ENCODE data around the gene PACRG. TPM values are rescaled to one million over a fixed set of nuclear protein-coding genes. Genes with fewer than 3 reads are reported as not detected.

PACRG gene
- polyA plus RNA-seq, 2 of the 4 experiments (the other 2 are of a cell fraction), result 0.14 to 0.30 TPM

DNA sequence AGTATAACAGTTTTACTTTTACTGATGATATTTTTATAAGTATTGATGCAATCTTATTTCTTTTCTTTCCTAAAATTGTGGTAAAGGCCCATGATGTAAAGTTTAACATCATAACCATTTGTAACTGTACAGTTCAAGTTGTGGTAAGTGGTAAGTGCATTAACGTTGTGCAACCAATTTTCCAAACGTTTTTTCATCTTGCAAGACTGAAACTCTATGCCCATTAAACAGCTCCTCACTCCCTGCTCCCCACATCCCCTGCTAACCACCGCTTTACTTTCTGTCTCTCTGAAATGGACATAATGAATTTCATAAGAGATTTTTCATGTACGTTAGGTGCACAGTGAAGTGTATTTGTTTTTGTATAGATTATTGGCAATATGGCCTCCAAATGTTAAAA lies 106.0 kb downstream of the PACRG start (continued):
- TF ChIP-seq, protein P1, sequence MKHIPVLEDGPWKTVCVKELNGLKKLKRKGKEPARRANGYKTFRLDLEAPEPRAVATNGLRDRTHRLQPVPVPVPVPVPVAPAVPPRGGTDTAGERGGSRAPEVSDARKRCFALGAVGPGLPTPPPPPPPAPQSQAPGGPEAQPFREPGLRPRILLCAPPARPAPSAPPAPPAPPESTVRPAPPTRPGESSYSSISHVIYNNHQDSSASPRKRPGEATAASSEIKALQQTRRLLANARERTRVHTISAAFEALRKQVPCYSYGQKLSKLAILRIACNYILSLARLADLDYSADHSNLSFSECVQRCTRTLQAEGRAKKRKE (CRISPR knock-in tag; IDR thresholded peaks at IDR 0.05; ENCODE audit: low read depth), result no peak

DNA sequence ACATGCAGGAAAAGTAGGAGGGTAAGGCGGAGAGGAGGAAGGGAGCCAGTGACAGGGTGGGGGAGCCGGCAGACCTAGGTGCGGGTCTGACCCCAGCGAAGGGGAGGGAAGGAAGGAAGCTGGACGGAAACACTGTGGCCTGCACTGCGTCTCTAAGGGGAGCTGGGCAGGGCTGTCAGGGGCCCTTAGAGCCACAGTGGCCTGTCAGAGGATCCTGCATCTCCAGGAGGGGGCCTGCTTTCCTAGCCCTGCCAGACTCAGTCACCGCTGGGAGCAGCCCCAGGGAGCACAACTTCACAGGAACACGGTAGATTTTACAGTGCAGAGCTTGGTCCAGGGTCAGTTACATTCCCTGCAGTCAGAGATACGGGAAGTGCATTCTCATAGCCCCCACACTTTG lies 118.2 kb downstream of the PACRG start:
- H3K27ac ChIP-seq, result no peak overlapping the region
- TF ChIP-seq, protein P2, sequence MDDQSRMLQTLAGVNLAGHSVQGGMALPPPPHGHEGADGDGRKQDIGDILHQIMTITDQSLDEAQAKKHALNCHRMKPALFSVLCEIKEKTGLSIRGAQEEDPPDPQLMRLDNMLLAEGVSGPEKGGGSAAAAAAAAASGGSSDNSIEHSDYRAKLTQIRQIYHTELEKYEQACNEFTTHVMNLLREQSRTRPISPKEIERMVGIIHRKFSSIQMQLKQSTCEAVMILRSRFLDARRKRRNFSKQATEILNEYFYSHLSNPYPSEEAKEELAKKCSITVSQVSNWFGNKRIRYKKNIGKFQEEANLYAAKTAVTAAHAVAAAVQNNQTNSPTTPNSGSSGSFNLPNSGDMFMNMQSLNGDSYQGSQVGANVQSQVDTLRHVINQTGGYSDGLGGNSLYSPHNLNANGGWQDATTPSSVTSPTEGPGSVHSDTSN (IDR thresholded peaks at IDR 0.05), result no peak
- TF ChIP-seq SREBF2 (IDR thresholded peaks at IDR 0.05), result no peak
- no peak for TF ChIP-seq TP53 (CRISPR knock-in tag; IDR thresholded peaks at IDR 0.05)
- no peak for TF ChIP-seq FOSL2 (IDR thresholded peaks at IDR 0.05)
- TF ChIP-seq FOSL2 (CRISPR knock-in tag; IDR thresholded peaks at IDR 0.05), result no peak
- no peak for TF ChIP-seq ZC3H11A (IDR thresholded peaks at IDR 0.05)
- no peak for TF ChIP-seq FOXS1 (CRISPR knock-in tag; IDR thresholded peaks at IDR 0.05)
- no peak for TF ChIP-seq ESRRA (IDR thresholded peaks at IDR 0.05; ENCODE audit: borderline replicate concordance, low read length)
- TF ChIP-seq, protein P1 (CRISPR knock-in tag; IDR thresholded peaks at IDR 0.05; ENCODE audit: low read depth), result no peak
- no peak for TF ChIP-seq RFX5 (IDR thresholded peaks at IDR 0.05)
- TF ChIP-seq POLR2A (IDR thresholded peaks at IDR 0.05; ENCODE audit: low read length), result no peak
- TF ChIP-seq CBX8 (IDR thresholded peaks at IDR 0.05), result no peak
- TF ChIP-seq, protein P3, sequence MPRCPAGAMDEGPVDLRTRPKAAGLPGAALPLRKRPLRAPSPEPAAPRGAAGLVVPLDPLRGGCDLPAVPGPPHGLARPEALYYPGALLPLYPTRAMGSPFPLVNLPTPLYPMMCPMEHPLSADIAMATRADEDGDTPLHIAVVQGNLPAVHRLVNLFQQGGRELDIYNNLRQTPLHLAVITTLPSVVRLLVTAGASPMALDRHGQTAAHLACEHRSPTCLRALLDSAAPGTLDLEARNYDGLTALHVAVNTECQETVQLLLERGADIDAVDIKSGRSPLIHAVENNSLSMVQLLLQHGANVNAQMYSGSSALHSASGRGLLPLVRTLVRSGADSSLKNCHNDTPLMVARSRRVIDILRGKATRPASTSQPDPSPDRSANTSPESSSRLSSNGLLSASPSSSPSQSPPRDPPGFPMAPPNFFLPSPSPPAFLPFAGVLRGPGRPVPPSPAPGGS (IDR thresholded peaks at IDR 0.05), result no peak
- no peak for TF ChIP-seq TFCP2L1 (CRISPR knock-in tag; IDR thresholded peaks at IDR 0.05)
- TF ChIP-seq HDAC2 (IDR thresholded peaks at IDR 0.05), result no peak
- TF ChIP-seq, protein P4, sequence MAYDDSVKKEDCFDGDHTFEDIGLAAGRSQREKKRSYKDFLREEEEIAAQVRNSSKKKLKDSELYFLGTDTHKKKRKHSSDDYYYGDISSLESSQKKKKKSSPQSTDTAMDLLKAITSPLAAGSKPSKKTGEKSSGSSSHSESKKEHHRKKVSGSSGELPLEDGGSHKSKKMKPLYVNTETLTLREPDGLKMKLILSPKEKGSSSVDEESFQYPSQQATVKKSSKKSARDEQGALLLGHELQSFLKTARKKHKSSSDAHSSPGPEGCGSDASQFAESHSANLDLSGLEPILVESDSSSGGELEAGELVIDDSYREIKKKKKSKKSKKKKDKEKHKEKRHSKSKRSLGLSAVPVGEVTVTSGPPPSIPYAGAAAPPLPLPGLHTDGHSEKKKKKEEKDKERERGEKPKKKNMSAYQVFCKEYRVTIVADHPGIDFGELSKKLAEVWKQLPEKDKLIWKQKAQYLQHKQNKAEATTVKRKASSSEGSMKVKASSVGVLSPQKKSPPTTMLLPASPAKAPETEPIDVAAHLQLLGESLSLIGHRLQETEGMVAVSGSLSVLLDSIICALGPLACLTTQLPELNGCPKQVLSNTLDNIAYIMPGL (CRISPR knock-in tag; IDR thresholded peaks at IDR 0.05; ENCODE audit: borderline replicate concordance), result no peak
- no peak for TF ChIP-seq MYC (IDR thresholded peaks at IDR 0.05; ENCODE audit: borderline replicate concordance, low read length)
- WGBS (ENCODE audit: missing lambda C conversion rate), result 60% methylated on average over 9 of the region's 9 CpGs
- CTCF ChIA-PET, result interaction anchor here (1.0 to 2.3 kb wide), 2 partner anchors 10 to 1263 kb away, joined by 3 to 6 read pairs; no protein-coding TSS in a partner anchor
- no peak overlapping the region for H3K4me3 ChIP-seq
- no peak for ATAC-seq
- no peak overlapping the region for H3K4me2 ChIP-seq
- H3K4me1 ChIP-seq, result no peaks in the 10 kb centered on the region
- no peak for DNase-seq (ENCODE audit: low read depth in 1 of 2, low spot score in 1 of 2)
- FAIRE-seq, result no peak
- POLR2A ChIA-PET, result no interaction called here
- H3K9me3 ChIP-seq, result no peaks in the 10 kb centered on the region

DNA sequence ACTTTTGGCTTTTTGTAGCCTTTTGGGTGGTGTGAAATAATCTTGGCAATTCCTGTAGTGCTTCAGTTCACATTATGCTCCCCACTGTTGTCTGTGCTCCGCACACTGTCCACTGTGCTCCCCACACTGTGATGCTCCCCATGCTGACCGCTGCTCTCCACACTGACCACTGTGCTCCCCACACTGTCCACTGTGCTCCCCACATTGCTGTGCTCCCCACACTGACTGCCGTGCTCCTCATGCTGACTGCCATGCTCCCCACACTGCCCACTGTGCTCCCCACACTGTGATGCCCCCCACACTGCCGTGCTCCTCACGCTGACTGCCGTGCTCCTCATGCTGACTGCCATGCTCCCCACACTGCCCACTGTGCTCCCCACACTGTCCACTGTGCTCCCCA lies 118.9 kb downstream of the PACRG start:
- WGBS (ENCODE audit: missing lambda C conversion rate), result 66% methylated on average over 4 of the region's 6 CpGs

More for the DNA sequence above, 118.9 kb downstream of the PACRG start:
- H3K9me3 ChIP-seq, result no peaks in the 10 kb centered on the region
- no peak overlapping the region for H3K4me2 ChIP-seq
- no peak for DNase-seq (ENCODE audit: low read depth in 1 of 2, low spot score in 1 of 2)
- POLR2A ChIA-PET, result no interaction called here
- H3K4me3 ChIP-seq, result no peak overlapping the region
- no peak for ATAC-seq
- no peak for FAIRE-seq
- CTCF ChIA-PET, result interaction anchor here (1.0 kb wide), 1 partner anchor 1263 kb away, joined by 3 read pairs; no protein-coding TSS in a partner anchor
- H3K27ac ChIP-seq, result no peak overlapping the region
- H3K4me1 ChIP-seq, result no peaks in the 10 kb centered on the region
- no peak for TF ChIP-seq NR3C1 (IDR thresholded peaks at IDR 0.05)
- TF ChIP-seq ESRRA (IDR thresholded peaks at IDR 0.05; ENCODE audit: borderline replicate concordance, low read length), result no peak
- TF ChIP-seq NPAS2 (CRISPR knock-in tag; IDR thresholded peaks at IDR 0.05; ENCODE audit: borderline replicate concordance), result no peak
- no peak for TF ChIP-seq RAD21 (conservative IDR thresholded peaks at IDR 0.05 in 1 of 2, IDR thresholded peaks at IDR 0.05 in 1 of 2)
- TF ChIP-seq JUN (IDR thresholded peaks at IDR 0.05), result no peak
- no peak for TF ChIP-seq HOXB13 (CRISPR knock-in tag; IDR thresholded peaks at IDR 0.05; ENCODE audit: low read depth)
- no peak for TF ChIP-seq EHF (CRISPR knock-in tag; IDR thresholded peaks at IDR 0.05)
- TF ChIP-seq HEYL (CRISPR knock-in tag; IDR thresholded peaks at IDR 0.05), result no peak
- TF ChIP-seq, protein P5, sequence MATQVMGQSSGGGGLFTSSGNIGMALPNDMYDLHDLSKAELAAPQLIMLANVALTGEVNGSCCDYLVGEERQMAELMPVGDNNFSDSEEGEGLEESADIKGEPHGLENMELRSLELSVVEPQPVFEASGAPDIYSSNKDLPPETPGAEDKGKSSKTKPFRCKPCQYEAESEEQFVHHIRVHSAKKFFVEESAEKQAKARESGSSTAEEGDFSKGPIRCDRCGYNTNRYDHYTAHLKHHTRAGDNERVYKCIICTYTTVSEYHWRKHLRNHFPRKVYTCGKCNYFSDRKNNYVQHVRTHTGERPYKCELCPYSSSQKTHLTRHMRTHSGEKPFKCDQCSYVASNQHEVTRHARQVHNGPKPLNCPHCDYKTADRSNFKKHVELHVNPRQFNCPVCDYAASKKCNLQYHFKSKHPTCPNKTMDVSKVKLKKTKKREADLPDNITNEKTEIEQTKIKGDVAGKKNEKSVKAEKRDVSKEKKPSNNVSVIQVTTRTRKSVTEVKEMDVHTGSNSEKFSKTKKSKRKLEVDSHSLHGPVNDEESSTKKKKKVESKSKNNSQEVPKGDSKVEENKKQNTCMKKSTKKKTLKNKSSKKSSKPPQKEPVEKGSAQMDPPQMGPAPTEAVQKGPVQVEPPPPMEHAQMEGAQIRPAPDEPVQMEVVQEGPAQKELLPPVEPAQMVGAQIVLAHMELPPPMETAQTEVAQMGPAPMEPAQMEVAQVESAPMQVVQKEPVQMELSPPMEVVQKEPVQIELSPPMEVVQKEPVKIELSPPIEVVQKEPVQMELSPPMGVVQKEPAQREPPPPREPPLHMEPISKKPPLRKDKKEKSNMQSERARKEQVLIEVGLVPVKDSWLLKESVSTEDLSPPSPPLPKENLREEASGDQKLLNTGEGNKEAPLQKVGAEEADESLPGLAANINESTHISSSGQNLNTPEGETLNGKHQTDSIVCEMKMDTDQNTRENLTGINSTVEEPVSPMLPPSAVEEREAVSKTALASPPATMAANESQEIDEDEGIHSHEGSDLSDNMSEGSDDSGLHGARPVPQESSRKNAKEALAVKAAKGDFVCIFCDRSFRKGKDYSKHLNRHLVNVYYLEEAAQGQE (IDR thresholded peaks at IDR 0.05), result no peak
